Peyer's patch (tissue), 4 donors: ENCODE measurements around the gene TAF11L5. TPM values are rescaled to one million over a fixed set of nuclear protein-coding genes. Genes with fewer than 3 reads are reported as not detected.
"Not testable (repeated sequence)": the region's sequence is repeated elsewhere in the genome, so short reads cannot be mapped to it uniquely, and the experiment has no call there.

ENCODE experiments used
- DNase-seq, 3 donors: peaks; one replicate each; pipeline ENCODE4 v3.0.0-alpha.2; 2017 to 2019
- H3K27ac ChIP-seq, 4 donors: fragments of 200-600 bp; sonication (generic); one replicate each; pipeline ENCODE4 v1.5.1; 2016 to 2019
- H3K27me3 ChIP-seq, 2 donors: fragments of 200-600 bp; sonication (generic); one replicate each; pipeline ENCODE4 v1.5.1; 2019
- H3K36me3 ChIP-seq, 3 donors: fragments of 200-600 bp; sonication (generic); one replicate each; pipeline ENCODE4 v1.5.1; 2016 to 2019
- H3K4me1 ChIP-seq, 4 donors: fragments of 200-600 bp; sonication (generic); one replicate each; pipeline ENCODE4 v1.5.1; 2016 to 2019
- H3K4me3 ChIP-seq, 4 donors: fragments of 200-600 bp; sonication (generic); 1 replicate in 3 of 4; 2 replicates in 1 of 4; pipeline ENCODE4 v1.5.1; 2016 to 2019; ENCODE audit warnings: mild to moderate bottlenecking in 1 of 4
- H3K9me3 ChIP-seq, 4 donors: fragments of 200-600 bp; sonication (generic); one replicate each; pipeline ENCODE4 v1.5.1; 2016 to 2019; ENCODE audit warnings: mild to moderate bottlenecking in 1 of 4
- POLR2A ChIP-seq, 2 donors: fragments of 450-650 bp; IDR thresholded peaks; one replicate each; pipeline ENCODE4 v1.5.1; 2017; ENCODE audit warnings: antibody characterized with exemption in 2 of 2, mild to moderate bottlenecking in 2 of 2, moderate library complexity in 2 of 2
- total RNA-seq, 4 donors: library from RNA; depleted of rRNA; stranded (reverse); fragments of >200 nt; gene quantifications; one replicate each; pipeline ENCODE4 v1.1.0, GENCODE V29; 2016
- TF ChIP-seq, protein P1 (sequence below), 6 experiments: fragments of 450-650 bp in 4 of 6; fragments of 200-600 bp in 2 of 6; sonication (generic) in 1 of 6; IDR thresholded peaks; one replicate each; pipeline ENCODE4 v1.5.1; 2017 to 2019; ENCODE audit warnings: antibody characterized with exemption in 6 of 6, mild to moderate bottlenecking in 3 of 6, moderate library complexity in 1 of 6

TAF11L5 gene
- total RNA-seq, 4 donors from 2014 or later = not detected

- no peaks in the 10 kb centered on the region for H3K4me1 ChIP-seq
- no peak for DNase-seq
- TF ChIP-seq POLR2A (IDR thresholded peaks at IDR 0.05) = no peak
- TF ChIP-seq, protein P1, sequence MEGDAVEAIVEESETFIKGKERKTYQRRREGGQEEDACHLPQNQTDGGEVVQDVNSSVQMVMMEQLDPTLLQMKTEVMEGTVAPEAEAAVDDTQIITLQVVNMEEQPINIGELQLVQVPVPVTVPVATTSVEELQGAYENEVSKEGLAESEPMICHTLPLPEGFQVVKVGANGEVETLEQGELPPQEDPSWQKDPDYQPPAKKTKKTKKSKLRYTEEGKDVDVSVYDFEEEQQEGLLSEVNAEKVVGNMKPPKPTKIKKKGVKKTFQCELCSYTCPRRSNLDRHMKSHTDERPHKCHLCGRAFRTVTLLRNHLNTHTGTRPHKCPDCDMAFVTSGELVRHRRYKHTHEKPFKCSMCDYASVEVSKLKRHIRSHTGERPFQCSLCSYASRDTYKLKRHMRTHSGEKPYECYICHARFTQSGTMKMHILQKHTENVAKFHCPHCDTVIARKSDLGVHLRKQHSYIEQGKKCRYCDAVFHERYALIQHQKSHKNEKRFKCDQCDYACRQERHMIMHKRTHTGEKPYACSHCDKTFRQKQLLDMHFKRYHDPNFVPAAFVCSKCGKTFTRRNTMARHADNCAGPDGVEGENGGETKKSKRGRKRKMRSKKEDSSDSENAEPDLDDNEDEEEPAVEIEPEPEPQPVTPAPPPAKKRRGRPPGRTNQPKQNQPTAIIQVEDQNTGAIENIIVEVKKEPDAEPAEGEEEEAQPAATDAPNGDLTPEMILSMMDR (IDR thresholded peaks at IDR 0.05) = no peak
- no peak overlapping the region for H3K4me3 ChIP-seq
- H3K27me3 ChIP-seq = no peaks in the 10 kb centered on the region
- no peaks in the 10 kb centered on the region for H3K9me3 ChIP-seq
- H3K36me3 ChIP-seq = no peaks in the 10 kb centered on the region
- H3K27ac ChIP-seq = no peak overlapping the region
Measured at GRCh38 chr5:17487174-17487512, 37.9 kb upstream of the TAF11L5 start.

GRCh38 chr5:17491257-17491656 is 33.8 kb upstream of the TAF11L5 start:
- H3K4me3 ChIP-seq, H3K9me3 ChIP-seq, H3K27me3 ChIP-seq, H3K36me3 ChIP-seq, H3K4me1 ChIP-seq, DNase-seq, H3K27ac ChIP-seq: not testable (repeated sequence)

DNA sequence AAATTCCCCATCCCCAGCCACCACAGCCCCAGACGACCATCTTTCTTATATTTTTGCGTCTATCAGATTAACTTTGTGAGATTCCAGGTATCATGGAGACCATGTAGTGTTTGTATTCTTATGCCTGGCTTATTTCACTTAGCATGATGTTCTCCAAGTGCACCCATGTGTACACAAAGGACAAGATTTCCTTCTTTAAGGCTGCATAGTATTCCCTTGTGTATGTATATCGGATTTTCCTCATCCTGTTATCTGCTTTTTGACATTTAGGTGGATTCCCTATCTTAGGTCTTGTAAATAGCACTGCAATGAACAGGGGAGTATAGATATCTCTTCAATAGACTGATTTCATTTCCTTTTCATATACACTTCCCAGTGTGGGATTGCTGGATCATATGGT is 32.3 kb upstream of the TAF11L5 start:
- no peak for DNase-seq
- H3K4me1 ChIP-seq = no peaks in the 10 kb centered on the region
- H3K27ac ChIP-seq = no peak overlapping the region
- TF ChIP-seq, protein P1 (IDR thresholded peaks at IDR 0.05) = no peak
- TF ChIP-seq POLR2A (IDR thresholded peaks at IDR 0.05) = no peak
- no peaks in the 10 kb centered on the region for H3K36me3 ChIP-seq
- H3K4me3 ChIP-seq = no peak overlapping the region
- H3K9me3 ChIP-seq = no peaks in the 10 kb centered on the region
- H3K27me3 ChIP-seq = no peaks in the 10 kb centered on the region

- Histone ChIP-seq H3K4me1 (no peaks in the 10 kb centered on the region), H3K27me3 (no peaks in the 10 kb centered on the region), H3K27ac (no peak overlapping the region), H3K9me3 (no peaks in the 10 kb centered on the region), H3K4me3 (no peak overlapping the region), H3K36me3 (no peaks in the 10 kb centered on the region)
- DNase-seq = no peak
- no peak for TF ChIP-seq POLR2A (IDR thresholded peaks at IDR 0.05)
- TF ChIP-seq, protein P1 (IDR thresholded peaks at IDR 0.05) = no peak
Measured at GRCh38 chr5:17497446-17497845, 27.6 kb upstream of the TAF11L5 start.

DNA sequence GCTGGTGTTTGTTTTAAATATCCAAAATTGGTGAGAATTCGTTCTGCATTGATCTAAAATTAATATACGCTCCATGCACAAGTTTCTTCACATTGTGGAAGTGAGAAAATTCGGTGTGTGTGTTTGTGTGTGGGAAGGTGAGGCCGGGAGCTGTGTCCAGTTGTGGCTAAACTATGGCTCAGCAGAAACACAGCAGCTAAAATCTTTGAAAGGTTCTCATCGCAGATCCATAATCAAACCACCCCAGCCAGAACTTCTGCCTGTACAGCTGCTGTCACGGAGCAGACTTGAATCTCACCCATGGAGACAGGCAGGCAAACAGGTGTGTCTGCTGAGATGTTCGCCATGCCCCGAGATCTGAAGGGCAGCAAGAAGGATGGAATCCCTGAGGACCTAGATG is 27.1 kb upstream of the TAF11L5 start, which contains the start of gene TAF11L2:
Gene TAF11L2, plus strand, starts transcription at position 301 of the 400 bp plus-strand sequence.
- not testable (repeated sequence) for H3K4me3 ChIP-seq, H3K27ac ChIP-seq, H3K27me3 ChIP-seq, H3K36me3 ChIP-seq, H3K9me3 ChIP-seq, DNase-seq, H3K4me1 ChIP-seq

DNA sequence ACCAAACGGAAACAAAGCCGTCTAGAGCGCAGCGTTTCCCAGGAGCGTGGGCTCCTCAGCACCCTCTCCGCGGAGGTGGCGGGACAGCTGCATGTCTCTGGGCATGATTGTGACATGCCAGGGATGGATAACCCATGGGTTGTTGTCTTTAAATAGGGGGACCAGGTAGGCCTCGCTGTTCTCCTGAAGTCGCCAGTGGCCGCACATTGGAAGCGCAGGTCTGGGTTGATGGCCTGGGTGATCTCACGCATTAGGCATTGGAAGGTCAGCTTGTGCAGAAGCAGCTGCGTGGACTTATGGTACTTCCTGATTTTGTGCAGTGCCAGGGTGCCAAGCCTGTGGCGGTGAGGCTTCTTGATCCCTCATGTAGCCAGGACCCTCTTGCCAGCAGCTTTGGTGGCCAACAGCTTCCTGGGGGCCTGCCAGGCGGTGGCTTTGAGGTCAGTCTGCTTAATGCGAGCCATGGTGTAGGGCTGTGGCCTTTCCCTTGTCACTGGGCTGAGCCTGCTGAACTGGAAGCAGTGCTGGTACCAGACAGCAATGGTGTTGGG is 13.2 kb upstream of the TAF11L5 start:
- Histone ChIP-seq H3K9me3 (no peaks in the 10 kb centered on the region), H3K27me3 (no peaks in the 10 kb centered on the region), H3K4me3 (no peak overlapping the region), H3K4me1 (no peaks in the 10 kb centered on the region), H3K27ac (no peak overlapping the region), H3K36me3 (no peaks in the 10 kb centered on the region)
- TF ChIP-seq, protein P1 (IDR thresholded peaks at IDR 0.05) = no peak
- TF ChIP-seq POLR2A (IDR thresholded peaks at IDR 0.05) = no peak
- DNase-seq = no peak

- H3K27ac ChIP-seq, DNase-seq, H3K4me1 ChIP-seq, H3K27me3 ChIP-seq, H3K9me3 ChIP-seq, H3K4me3 ChIP-seq, H3K36me3 ChIP-seq: not testable (repeated sequence)
Measured at GRCh38 chr5:17517526-17517925, 7.5 kb upstream of the TAF11L5 start.

- not testable (repeated sequence) for H3K4me3 ChIP-seq, H3K9me3 ChIP-seq, H3K4me1 ChIP-seq, H3K27me3 ChIP-seq, DNase-seq, H3K27ac ChIP-seq, H3K36me3 ChIP-seq
Measured at GRCh38 chr5:17518067-17518466, 7.0 kb upstream of the TAF11L5 start, which contains the start of gene TAF11L3. Gene TAF11L3, plus strand, starts transcription at chr5:17518367.

GRCh38 chr5:17519508-17519907 is 5.5 kb upstream of the TAF11L5 start:
- DNase-seq, H3K27me3 ChIP-seq, H3K27ac ChIP-seq, H3K4me3 ChIP-seq, H3K36me3 ChIP-seq, H3K4me1 ChIP-seq, H3K9me3 ChIP-seq: not testable (repeated sequence)

DNA sequence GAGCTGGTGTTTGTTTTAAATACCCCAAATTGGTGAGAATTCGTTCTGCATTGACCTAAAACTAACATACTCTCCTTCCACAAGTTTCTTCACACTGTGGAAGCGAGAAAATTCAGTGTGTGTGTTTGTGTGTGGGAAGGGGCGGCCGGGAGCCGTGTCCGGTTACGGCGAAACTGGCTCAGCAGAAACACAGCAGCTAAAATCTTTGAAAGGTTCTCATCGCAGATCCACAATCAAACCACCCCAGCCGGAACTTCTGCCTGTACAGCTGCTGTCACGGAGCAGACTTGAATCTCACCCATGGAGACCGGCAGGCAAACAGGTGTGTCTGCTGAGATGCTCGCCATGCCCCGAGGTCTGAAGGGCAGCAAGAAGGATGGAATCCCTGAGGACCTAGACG is 3.5 kb upstream of the TAF11L5 start, which contains the start of gene TAF11L4:
Gene TAF11L4, plus strand, starts transcription at position 301 of the 400 bp plus-strand sequence.
- not testable (repeated sequence) for H3K4me3 ChIP-seq, H3K27me3 ChIP-seq, H3K27ac ChIP-seq, H3K9me3 ChIP-seq, H3K4me1 ChIP-seq, DNase-seq, H3K36me3 ChIP-seq

DNA sequence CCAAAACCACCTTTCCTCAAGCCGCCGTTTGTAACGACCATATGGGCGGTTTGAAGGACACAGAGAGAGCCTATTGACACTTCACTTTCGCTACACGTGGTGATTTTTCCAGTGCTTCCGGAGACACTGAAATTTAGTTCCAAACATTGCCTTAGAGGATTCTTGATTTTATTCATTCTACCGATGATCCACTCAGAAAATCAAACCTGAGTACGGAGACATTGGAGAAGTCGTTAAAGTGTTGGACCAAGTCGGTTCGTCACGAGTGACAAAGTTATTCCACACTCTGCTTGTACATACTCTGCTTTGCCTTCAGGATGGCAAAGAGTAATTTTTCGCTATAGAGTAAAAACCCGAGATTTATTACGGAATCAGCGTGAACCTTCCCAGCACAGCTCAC is 1.5 kb downstream of the TAF11L5 start:
- not testable (repeated sequence) for H3K4me1 ChIP-seq, H3K9me3 ChIP-seq, H3K27ac ChIP-seq, H3K27me3 ChIP-seq, H3K36me3 ChIP-seq, H3K4me3 ChIP-seq
- DNase-seq = peak in 2 of 3 donors; percentile 36 to 65
